K562 (cell line): Measurements from ENCODE around the gene ZNF792. TPM values are rescaled to one million over a fixed set of nuclear protein-coding genes. Genes with fewer than 3 reads are reported as not detected.
A peak's percentile ranks its signal among the peaks of the same experiment; 100 is the strongest.

Experiments used
- PHTF2 ChIP-seq: fragments of 250-450 bp; sonication (Bioruptor Pico); IDR thresholded peaks from 2 replicates; pipeline ENCODE4 v1.5.0; 2021; ENCODE audit warnings: mild to moderate bottlenecking
- PRPF4 ChIP-seq: fragments of 200-400 bp; formaldehyde crosslinking; IDR thresholded peaks from one replicate; pipeline ENCODE4 v1.6.1; 2017; ENCODE audit warnings: low read length, low read depth, mild to moderate bottlenecking; ENCODE audit not compliant: insufficient read depth, poor library complexity, severe bottlenecking
- SUPT5H ChIP-seq: fragments of 450-650 bp; IDR thresholded peaks from 2 replicates; pipeline ENCODE4 v1.6.1; 2016
- ZFP36 ChIP-seq: fragments of 150-350 bp; IDR thresholded peaks from 2 replicates; pipeline ENCODE4 v1.6.1; 2018; ENCODE audit warnings: low read length, low read depth; ENCODE audit not compliant: partially characterized antibody
- polyA plus RNA-seq, 8 experiments: library from polyadenylated mRNA; depleted of rRNA in 4 of 8; stranded (reverse) in 5 of 8; unstranded in 3 of 8; fragments of >200 nt; fragmentation: Nextera tagmentation in 2 of 8; fragmentation: Illumina TruSeq in 1 of 8; extraction: Ambion mirVana in 2 of 8; extraction: Trizol in 1 of 8; gene quantifications; 2 replicates each; pipeline versions ENCODE4 v1.2.1 to v1.2.3, GENCODE V29; 2011 to 2014; ENCODE audit warnings: inconsistent platforms in 1 of 8, missing spikeins in 1 of 8
- total RNA-seq, 7 experiments: library from RNA; depleted of rRNA in 6 of 7; stranded (reverse); fragments of >200 nt in 6 of 7; fragmentation: Illumina TruSeq in 2 of 7; extraction: Trizol in 2 of 7; gene quantifications; 2 replicates each; pipeline versions ENCODE4 v1.2.1 to v1.2.3, GENCODE V29; 2011 to 2021; ENCODE audit warnings: low replicate concordance in 1 of 7
- TF ChIP-seq, protein P1 (sequence below): fragments of 200-800 bp; sonication (Bioruptor generic); IDR thresholded peaks from 2 replicates; pipeline ENCODE4 v1.6.1; 2017; ENCODE audit warnings: missing genetic modification characterization, missing compliant biosample characterization
- TF ChIP-seq, protein P2 (sequence below): fragments of 450-650 bp; IDR thresholded peaks from 2 replicates; pipeline ENCODE4 v1.6.1; 2016; ENCODE audit warnings: antibody characterized with exemption
- TF ChIP-seq, protein P3 (sequence below): fragments of 450-650 bp; IDR thresholded peaks from 2 replicates; pipeline ENCODE4 v1.6.1; 2018; ENCODE audit not compliant: partially characterized antibody
- TF ChIP-seq, protein P4 (sequence below): fragments of 450-650 bp; IDR thresholded peaks from 2 replicates; pipeline ENCODE4 v1.6.1; 2016; ENCODE audit warnings: mild to moderate bottlenecking

Gene ZNF792
- total and polyA plus RNA-seq, 9 of the 15 experiments (the other 6 are each of a cell fraction or from before 2014, with no cell fraction given), result 3.3 to 16.5 (median 10.4) TPM

DNA sequence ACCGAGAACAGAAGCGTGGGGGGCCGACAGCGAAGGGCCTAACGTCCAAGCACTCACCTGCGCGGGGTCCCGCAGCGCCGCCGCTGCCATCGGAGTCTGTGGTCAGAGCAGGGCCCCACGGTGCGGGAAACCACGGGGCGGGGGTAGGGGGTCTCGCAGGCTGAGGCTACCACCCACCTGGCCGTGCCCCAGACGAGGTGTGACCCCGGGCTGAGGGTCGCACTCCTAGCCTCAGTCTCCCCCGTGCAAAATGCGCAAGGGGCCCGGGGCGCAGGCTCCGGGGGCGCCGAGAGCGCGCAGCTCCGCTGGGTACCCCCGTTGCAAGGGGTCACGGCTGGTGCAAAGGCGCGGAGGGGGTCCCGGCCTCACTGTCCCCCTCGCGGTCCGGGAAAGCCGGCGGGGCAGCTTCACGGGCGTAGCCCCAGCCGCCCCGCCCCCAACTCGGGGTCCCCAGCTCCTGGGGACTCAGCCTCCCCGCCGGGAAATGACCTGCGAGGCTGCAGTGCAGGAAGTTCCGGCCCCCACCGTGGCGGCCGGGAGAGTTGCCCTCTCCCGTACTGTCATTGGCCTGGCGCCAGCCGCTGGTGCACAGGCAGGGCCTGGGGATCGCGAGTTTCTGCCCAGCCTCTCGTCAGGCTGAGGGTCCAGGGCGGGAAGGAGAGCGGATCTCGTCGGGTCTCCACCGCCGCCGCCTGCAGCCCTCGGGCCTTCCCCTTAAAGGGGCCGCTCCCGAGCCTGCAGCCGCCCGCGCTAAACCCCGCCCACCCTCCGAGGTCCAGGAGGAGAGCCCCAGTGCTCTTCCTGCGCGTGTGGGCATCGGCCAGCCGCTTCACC is at the start of gene ZNF792 (continued):
- no peak for TF ChIP-seq PHTF2 (CRISPR knock-in tag)
- TF ChIP-seq, protein P1, sequence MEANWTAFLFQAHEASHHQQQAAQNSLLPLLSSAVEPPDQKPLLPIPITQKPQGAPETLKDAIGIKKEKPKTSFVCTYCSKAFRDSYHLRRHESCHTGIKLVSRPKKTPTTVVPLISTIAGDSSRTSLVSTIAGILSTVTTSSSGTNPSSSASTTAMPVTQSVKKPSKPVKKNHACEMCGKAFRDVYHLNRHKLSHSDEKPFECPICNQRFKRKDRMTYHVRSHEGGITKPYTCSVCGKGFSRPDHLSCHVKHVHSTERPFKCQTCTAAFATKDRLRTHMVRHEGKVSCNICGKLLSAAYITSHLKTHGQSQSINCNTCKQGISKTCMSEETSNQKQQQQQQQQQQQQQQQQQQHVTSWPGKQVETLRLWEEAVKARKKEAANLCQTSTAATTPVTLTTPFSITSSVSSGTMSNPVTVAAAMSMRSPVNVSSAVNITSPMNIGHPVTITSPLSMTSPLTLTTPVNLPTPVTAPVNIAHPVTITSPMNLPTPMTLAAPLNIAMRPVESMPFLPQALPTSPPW, result peak; percentile 71
- TF ChIP-seq, protein P2, sequence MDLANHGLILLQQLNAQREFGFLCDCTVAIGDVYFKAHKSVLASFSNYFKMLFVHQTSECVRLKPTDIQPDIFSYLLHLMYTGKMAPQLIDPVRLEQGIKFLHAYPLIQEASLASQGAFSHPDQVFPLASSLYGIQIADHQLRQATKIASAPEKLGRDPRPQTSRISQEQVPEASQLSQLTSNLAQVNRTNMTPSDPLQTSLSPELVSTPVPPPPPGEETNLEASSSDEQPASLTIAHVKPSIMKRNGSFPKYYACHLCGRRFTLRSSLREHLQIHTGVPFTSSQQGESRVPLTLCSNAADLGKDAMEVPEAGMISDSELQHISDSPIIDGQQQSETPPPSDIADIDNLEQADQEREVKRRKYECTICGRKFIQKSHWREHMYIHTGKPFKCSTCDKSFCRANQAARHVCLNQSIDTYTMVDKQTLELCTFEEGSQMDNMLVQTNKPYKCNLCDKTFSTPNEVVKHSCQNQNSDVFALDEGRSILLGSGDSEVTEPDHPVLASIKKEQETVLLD, result no peak
- peak; percentile 56 for TF ChIP-seq SUPT5H
- TF ChIP-seq, protein P3, sequence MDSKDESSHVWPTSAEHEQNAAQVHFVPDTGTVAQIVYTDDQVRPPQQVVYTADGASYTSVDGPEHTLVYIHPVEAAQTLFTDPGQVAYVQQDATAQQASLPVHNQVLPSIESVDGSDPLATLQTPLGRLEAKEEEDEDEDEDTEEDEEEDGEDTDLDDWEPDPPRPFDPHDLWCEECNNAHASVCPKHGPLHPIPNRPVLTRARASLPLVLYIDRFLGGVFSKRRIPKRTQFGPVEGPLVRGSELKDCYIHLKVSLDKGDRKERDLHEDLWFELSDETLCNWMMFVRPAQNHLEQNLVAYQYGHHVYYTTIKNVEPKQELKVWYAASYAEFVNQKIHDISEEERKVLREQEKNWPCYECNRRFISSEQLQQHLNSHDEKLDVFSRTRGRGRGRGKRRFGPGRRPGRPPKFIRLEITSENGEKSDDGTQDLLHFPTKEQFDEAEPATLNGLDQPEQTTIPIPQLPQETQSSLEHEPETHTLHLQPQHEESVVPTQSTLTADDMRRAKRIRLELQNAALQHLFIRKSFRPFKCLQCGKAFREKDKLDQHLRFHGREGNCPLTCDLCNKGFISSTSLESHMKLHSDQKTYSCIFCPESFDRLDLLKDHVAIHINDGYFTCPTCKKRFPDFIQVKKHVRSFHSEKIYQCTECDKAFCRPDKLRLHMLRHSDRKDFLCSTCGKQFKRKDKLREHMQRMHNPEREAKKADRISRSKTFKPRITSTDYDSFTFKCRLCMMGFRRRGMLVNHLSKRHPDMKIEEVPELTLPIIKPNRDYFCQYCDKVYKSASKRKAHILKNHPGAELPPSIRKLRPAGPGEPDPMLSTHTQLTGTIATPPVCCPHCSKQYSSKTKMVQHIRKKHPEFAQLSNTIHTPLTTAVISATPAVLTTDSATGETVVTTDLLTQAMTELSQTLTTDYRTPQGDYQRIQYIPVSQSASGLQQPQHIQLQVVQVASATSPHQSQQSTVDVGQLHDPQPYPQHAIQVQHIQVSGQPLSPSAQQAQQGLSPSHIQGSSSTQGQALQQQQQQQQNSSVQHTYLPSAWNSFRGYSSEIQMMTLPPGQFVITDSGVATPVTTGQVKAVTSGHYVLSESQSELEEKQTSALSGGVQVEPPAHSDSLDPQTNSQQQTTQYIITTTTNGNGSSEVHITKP, result peak; percentile 57
- TF ChIP-seq, protein P4, sequence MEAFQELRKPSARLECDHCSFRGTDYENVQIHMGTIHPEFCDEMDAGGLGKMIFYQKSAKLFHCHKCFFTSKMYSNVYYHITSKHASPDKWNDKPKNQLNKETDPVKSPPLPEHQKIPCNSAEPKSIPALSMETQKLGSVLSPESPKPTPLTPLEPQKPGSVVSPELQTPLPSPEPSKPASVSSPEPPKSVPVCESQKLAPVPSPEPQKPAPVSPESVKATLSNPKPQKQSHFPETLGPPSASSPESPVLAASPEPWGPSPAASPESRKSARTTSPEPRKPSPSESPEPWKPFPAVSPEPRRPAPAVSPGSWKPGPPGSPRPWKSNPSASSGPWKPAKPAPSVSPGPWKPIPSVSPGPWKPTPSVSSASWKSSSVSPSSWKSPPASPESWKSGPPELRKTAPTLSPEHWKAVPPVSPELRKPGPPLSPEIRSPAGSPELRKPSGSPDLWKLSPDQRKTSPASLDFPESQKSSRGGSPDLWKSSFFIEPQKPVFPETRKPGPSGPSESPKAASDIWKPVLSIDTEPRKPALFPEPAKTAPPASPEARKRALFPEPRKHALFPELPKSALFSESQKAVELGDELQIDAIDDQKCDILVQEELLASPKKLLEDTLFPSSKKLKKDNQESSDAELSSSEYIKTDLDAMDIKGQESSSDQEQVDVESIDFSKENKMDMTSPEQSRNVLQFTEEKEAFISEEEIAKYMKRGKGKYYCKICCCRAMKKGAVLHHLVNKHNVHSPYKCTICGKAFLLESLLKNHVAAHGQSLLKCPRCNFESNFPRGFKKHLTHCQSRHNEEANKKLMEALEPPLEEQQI, result no peak
- no peak for TF ChIP-seq PRPF4
- peak; percentile 4 for TF ChIP-seq ZFP36
